CD4-positive, alpha-beta T cell treated with Interleukin-2 at 100 ng/mL for 4 hours (primary cell): Measurements from ENCODE around the gene KCTD19.
A peak's percentile ranks its signal among the peaks of the same experiment; 100 is the strongest.

Source experiments
- DNase-seq: peaks from one replicate; pipeline ENCODE4 v3.0.0-alpha.2; 2020; ENCODE audit warnings: low spot score

The KCTD19 gene

GRCh38 chr16:67283039-67283825 is 43.3 kb downstream of the KCTD19 start:
- DNase-seq: no peak

- DNase-seq: no peak
These were observed 44.1 kb downstream of the KCTD19 start for GRCh38 chr16:67282447-67282805.

- no peak for DNase-seq
These were observed 44.8 kb downstream of the KCTD19 start for GRCh38 chr16:67281536-67282446.

GRCh38 chr16:67280090-67281015 is 46.2 kb downstream of the KCTD19 start:
- DNase-seq: no peak

- DNase-seq: peak; percentile 88
These were observed 47.0 kb downstream of the KCTD19 start, which contains the start of gene PLEKHG4 for GRCh38 chr16:67279296-67280089. TSS of gene PLEKHG4 (plus strand) at chr16:67279532. CDS start at chr16:67280045, 513 bp downstream.

GRCh38 chr16:67278773-67279295 is 47.7 kb downstream of the KCTD19 start:
- DNase-seq: peak; percentile 35

- DNase-seq: no peak
These were observed 48.4 kb downstream of the KCTD19 start for GRCh38 chr16:67277999-67278772.

GRCh38 chr16:67277294-67277998 is 49.1 kb downstream of the KCTD19 start:
- no peak for DNase-seq

- no peak for DNase-seq
These were observed 51.2 kb downstream of the KCTD19 start for GRCh38 chr16:67275321-67275720.

- DNase-seq: no peak
These were observed 55.1 kb downstream of the KCTD19 start for GRCh38 chr16:67271446-67271845.

- no peak for DNase-seq
These were observed 55.6 kb downstream of the KCTD19 start for GRCh38 chr16:67270931-67271338.

GRCh38 chr16:67269766-67270165 is 56.8 kb downstream of the KCTD19 start:
- no peak for DNase-seq

- DNase-seq: no peak
These were observed 58.4 kb downstream of the KCTD19 start for GRCh38 chr16:67268136-67268579.

- DNase-seq: no peak
These were observed 60.7 kb downstream of the KCTD19 start for GRCh38 chr16:67265834-67266233.

GRCh38 chr16:67264866-67265265 is 61.7 kb downstream of the KCTD19 start:
- no peak for DNase-seq

- DNase-seq: no peak
These were observed 62.3 kb downstream of the KCTD19 start for GRCh38 chr16:67264277-67264676.

- no peak for DNase-seq
These were observed 63.3 kb downstream of the KCTD19 start for GRCh38 chr16:67263201-67263600.

- DNase-seq: peak; percentile 18
These were observed 66.0 kb downstream of the KCTD19 start for GRCh38 chr16:67260426-67261063.

- no peak for DNase-seq
These were observed 66.8 kb downstream of the KCTD19 start for GRCh38 chr16:67259705-67260104.
